Activated CD4-positive, alpha-beta T cell treated with anti-CD3 and anti-CD28 coated beads, Interleukin-2, Interleukin-6, amounts not matched to agents 100 ng/mL and 50 ng/mL, durations not matched to agents 16 hours and 8 hours (primary cell): ENCODE data around the gene DGKI.

ENCODE experiments used
- DNase-seq: peaks from one replicate; pipeline ENCODE4 v3.0.0-alpha.2; 2020

Gene DGKI

GRCh38 chr7:137636376-137636775 lies 210.4 kb downstream of the DGKI start:
- no peak for DNase-seq

GRCh38 chr7:137635874-137636273 lies 210.9 kb downstream of the DGKI start:
- no peak for DNase-seq

DNA sequence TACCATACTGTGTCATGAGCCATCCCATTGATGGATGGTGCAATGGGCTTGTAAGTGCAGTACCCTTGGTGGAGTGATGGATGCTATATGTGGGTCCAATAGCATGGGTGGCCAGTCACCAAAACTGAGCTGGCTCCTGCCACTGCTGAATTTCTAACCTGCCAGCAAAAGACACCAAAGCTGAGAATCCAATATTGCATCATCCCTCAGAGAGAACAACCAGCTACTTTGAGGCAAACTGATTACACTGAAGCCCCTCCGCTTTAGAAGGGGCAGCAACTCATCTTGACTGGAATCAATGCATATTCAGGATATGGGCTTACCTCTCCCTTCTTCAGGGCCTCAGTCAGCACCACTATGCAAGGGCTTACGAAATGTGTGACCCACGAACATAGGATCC lies 211.6 kb downstream of the DGKI start:
- no peak for DNase-seq

- no peak for DNase-seq
Measured at GRCh38 chr7:137634356-137634755, 212.4 kb downstream of the DGKI start.

- no peak for DNase-seq
Measured at GRCh38 chr7:137633133-137633532, 213.6 kb downstream of the DGKI start.

GRCh38 chr7:137628216-137628615 lies 218.6 kb downstream of the DGKI start:
- no peak for DNase-seq

DNA sequence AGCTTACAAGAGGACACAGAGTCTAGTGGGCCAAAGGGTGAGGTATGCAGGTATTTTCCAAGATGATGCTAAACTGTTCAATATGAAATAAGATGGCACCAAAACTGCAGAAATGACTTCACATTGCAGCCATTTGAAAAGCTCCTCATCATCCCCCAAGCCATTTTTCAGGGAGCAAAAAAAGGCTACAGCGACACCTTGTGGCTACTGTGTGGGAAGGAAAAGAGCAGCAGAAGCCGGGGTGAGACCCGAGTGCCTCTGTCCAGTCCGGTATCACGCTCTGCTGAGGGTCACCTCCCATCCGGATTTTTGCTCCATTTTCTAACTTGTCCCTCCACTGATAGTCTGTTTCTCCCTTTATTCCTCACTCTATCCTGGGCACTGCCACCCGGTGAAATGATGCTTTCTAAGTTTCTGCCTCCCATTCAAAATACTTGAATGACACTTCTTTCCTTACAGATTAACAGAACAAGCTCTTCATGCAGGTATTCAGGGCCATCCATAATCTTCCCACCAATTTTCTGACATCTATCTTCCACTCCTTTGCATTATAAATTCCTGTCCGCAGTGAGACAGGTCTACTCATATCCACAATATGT lies 220.2 kb downstream of the DGKI start:
- DNase-seq, result peak; percentile 64

DNA sequence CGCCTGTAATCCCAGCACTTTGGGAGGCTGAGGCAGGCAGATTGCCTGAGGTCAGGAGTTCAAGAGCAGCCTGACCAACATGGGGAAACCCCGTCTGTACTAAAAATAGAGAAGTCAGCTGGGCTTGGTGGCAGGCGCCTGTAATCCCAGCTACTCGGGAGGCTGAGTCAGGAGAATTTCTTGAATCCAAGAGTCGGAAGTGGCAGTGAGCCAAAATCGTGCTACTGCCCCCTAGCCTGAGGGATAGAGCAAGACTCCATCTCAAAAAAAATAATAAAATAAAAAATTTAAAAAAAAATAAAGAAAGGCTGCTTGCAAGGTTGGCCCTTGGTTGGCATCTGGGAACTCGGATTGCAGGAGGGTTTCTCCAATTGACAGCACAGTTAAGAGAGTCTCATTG lies 221.6 kb downstream of the DGKI start:
- DNase-seq, result no peak

DNA sequence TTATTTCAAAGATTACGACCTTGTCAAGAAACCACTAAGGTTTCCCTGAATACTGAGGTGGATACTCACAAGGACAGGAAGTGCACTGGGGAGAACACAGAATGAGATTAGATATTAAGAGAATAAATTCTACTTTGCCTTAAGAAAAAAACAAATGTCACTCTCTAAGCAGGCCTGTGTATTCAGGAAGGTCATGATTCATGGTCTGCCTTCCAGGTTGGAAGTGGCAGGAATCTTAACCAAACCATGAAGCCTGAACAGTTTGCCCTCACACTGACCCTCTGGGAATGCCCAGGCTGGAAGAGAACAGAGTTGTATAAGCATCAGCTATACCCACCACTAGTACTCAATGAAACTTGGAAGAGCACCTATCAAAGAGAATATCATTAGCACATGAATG lies 227.6 kb downstream of the DGKI start:
- no peak for DNase-seq

DNA sequence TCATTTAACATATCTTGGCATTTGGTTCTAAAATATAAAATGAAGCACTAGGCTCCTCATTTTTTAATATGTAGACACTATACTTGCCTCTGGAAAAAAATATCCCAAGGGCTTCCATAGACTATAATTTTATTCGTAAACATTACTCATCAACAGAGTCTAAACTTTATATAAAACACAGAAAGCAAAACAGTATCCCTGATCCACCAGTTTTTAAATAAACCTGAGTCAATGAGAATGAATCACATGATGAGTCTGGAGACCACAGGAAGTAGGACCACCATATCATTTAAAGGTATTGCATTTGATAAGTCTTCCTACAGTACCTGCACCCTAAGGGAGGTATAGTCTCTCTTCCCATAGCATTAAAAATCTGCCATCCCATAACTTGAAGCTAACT lies 228.0 kb downstream of the DGKI start:
- no peak for DNase-seq

- DNase-seq, result no peak
Measured at GRCh38 chr7:137613006-137613525, 233.7 kb downstream of the DGKI start.

- DNase-seq, result no peak
Measured at GRCh38 chr7:137611606-137612005, 235.2 kb downstream of the DGKI start.

DNA sequence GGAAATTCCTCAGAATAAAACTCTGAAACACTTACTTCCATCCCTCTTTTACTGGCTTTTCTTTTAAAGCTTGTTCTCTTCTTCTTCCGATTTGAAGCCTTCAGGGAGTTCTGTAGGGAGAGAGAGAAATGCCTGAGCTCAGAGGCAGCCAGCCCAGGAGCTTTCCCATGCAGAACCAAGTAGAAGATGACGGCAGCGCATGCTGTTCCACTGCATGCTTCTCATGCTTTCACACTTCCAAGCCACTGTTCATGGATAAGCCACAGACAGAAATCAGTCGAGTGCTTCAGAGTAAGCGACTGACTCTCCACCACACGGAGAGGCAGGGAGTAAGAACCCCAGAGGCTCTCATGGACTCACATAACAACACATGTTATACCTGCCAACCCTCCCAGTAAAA lies 237.3 kb downstream of the DGKI start:
- no peak for DNase-seq

DNA sequence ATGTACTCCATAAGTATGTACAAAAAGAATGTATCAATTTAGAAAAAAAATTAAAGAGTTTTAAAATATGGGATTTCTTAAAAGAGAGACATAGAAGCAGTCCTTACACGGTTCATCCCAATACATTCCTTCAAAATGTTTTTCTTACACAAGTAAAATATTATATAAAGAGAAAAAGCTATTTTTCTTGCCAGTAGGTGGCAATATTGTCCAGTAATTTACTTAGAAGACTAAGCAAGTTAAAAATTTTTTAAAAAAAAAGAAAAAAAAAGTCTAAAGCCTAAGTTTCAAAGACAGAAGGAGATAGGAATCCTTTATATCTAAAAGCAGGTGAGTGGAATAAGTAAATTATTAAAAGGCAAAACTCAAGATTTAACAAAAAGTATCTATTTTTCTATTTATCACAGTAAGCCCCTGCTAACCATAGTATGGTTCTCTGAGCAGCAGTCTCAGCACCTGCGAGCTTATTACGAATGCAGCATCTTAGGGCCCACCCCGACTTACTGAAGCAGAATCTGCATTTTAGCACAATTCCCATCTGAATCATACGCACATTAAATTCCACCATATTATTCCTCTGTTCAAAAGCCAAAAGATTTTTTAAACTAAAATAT lies 240.6 kb downstream of the DGKI start:
- DNase-seq, result peak; percentile 27

- no peak for DNase-seq
Measured at GRCh38 chr7:137603043-137603442, 243.7 kb downstream of the DGKI start.

- no peak for DNase-seq
Measured at GRCh38 chr7:137601642-137602041, 245.1 kb downstream of the DGKI start.

DNA sequence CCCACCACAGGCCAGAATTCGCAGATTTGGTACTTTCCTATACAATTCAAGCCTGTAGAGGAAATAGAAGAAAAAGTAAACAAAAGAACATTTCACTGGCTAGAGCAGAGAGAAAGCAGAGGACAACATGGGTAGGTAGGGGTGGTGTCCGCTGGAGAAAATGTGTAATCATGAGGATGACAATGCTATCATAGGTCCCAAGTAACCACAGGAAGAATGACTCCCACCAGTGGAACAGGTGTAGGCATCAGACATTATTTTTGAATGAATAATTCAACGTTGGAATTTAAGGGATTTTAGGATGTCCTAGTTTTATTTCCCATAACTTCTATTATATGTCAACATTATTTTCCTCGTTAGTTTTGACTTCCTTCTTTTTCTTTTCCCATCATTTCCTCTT lies 248.9 kb downstream of the DGKI start:
- no peak for DNase-seq

DNA sequence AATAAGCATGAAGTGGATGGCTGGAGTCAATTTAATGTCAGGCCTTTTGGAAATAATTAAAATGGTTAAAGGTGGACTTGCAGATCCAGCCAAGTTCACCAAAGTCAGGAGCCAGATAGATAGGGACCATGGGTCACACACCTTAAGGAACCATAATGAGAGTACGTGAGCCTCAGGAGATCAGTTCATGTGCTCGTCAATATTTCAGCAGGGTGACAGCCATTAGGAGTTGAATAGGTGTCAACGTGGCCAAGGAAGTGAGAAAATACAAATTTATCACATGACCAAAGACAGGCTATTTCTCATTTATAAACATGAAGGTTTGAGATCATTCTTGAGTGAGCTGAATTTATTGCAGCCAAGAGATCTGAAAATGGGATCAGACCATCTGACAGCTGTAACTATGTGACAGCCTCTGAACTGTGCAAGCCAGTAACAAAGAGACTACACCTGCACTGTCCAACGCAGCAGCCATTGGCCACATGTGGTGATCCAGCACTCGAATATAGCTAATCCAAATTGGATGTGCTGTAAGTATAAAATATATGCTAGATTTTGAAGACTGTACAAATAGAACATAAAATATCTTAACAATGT lies 253.6 kb downstream of the DGKI start:
- DNase-seq, result no peak

- peak; percentile 51 for DNase-seq
Measured at GRCh38 chr7:137592232-137592896, 254.4 kb downstream of the DGKI start.

- DNase-seq, result peak; percentile 4
Measured at GRCh38 chr7:137591421-137591837, 255.3 kb downstream of the DGKI start.

- no peak for DNase-seq
Measured at GRCh38 chr7:137590756-137591305, 255.9 kb downstream of the DGKI start.

- DNase-seq, result no peak
Measured at GRCh38 chr7:137590071-137590755, 256.6 kb downstream of the DGKI start.

GRCh38 chr7:137587326-137587725 lies 259.4 kb downstream of the DGKI start:
- DNase-seq, result no peak
